Measurements from ENCODE around the gene RAB6B. TPM values are rescaled to one million over a fixed set of nuclear protein-coding genes. Genes with fewer than 3 reads are reported as not detected.

Gene RAB6B
- total and polyA plus RNA-seq, 2 experiments from 2014 or later = 2.6 to 9.1 TPM

DNA sequence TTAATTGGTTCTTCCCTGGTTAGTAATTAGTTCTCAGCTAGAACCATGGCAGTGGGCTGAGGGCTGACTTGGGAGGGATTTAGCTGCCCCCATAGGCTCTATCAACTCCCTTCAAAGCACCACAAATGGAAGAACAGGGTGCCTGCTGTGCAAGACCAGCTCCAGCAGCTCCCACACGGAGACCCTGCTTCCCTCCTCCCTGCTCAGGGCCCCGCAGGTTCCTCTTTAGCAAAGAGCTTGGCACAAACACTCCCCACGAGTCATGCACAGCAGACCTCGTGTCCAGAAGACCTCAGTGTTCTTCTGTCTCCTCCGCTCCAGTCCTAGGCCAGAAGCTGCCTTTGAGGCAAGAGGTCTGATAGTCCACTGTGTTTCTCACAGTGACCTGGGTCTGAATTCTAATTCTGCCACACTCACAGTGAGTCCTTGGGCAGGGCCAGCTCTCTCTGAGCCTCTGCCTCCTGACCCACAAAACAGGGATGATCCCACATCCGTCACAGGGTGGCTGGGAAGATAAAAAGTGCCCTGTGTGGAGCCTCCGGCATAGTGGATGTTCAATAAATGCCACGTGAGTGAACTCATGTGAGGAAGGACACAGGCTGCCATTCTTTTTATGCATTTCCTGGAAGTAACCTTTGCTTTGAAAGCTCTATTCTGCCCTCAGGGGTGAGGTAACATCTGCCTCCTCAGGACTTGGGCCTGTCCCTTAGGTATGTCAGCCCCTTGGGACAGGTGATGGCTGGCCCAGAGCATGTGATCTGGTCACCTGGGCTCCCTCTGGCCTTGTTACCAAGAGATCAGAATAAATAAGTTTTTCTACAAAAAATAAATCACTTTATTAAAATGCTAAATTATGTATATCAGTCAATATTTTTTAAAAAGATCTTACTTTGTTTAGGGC, 7.6 kb downstream of the RAB6B start:
- Histone ChIP-seq H3K9me2 (replicated peaks; ENCODE audit: insufficient read depth) (no peaks in the 10 kb centered on the region), H3K27ac (no peak overlapping the region), H3K4me3 (no peak overlapping the region), H3K79me2 (no peaks in the 10 kb centered on the region), H3K36me3 (replicated peaks; ENCODE audit: insufficient read depth, low read depth) (no peaks in the 10 kb centered on the region), H3K9me3 (ENCODE audit: low read depth) (no peaks in the 10 kb centered on the region), H2AFZ (no peak overlapping the region), H4K20me1 (ENCODE audit: insufficient read depth, poor library complexity, severe bottlenecking) (no peaks in the 10 kb centered on the region), H3K27me3 (no peaks in the 10 kb centered on the region), H3K4me1 (ENCODE audit: insufficient read depth) (no peaks in the 10 kb centered on the region), H3K4me2 (no peak overlapping the region)
- 56% methylated on average over 8 of the region's 8 CpGs for WGBS (ENCODE audit: low lambda C conversion rate, missing lambda C conversion rate)
- DNase-seq (ENCODE audit: low spot score) = no peak
- no peak for TF ChIP-seq EZH2 (IDR thresholded peaks at IDR 0.05; ENCODE audit: borderline replicate concordance)
- no peak for TF ChIP-seq EZH2phosphoT487 (IDR thresholded peaks at IDR 0.05; ENCODE audit: low read depth, severe bottlenecking, unreplicated experiment)
- TF ChIP-seq, protein P1, sequence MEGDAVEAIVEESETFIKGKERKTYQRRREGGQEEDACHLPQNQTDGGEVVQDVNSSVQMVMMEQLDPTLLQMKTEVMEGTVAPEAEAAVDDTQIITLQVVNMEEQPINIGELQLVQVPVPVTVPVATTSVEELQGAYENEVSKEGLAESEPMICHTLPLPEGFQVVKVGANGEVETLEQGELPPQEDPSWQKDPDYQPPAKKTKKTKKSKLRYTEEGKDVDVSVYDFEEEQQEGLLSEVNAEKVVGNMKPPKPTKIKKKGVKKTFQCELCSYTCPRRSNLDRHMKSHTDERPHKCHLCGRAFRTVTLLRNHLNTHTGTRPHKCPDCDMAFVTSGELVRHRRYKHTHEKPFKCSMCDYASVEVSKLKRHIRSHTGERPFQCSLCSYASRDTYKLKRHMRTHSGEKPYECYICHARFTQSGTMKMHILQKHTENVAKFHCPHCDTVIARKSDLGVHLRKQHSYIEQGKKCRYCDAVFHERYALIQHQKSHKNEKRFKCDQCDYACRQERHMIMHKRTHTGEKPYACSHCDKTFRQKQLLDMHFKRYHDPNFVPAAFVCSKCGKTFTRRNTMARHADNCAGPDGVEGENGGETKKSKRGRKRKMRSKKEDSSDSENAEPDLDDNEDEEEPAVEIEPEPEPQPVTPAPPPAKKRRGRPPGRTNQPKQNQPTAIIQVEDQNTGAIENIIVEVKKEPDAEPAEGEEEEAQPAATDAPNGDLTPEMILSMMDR (IDR thresholded peaks at IDR 0.05; ENCODE audit: poor library complexity) = no peak

DNA sequence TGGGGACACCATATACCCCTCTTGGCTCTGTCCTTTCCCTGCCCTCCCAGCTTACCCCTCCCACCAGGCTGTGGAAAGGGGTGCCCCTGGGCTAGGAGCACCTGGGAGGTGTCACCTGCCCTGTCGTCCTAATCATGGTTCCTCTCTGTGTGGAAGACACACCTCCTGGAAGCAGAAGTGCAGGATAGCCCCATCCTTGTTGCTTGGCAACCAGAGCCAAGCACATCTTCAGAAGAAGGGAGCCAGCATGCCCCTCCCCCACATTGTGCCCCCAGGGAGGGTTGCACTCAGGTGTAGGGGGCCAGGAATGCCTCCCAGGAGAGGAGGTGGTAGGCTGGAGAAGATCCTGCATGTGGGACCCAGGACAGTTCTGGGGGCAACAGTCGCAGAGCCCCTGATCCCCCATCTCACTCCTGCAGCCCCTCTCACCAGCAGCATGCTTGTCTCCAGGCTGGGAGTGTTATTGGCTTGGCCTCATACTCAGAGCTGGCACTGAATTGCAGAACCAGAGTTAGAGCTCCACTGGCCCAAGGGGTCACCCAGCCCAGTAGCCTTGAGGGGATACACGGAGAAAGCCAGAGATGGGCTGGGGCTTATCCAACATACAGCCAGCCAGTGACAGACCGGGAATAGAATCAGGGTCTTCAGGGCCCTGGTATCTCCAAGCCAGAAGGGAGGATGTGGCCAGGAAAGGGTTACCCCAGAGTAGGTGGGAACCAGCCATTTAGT, 8.4 kb downstream of the RAB6B start:
- Histone ChIP-seq H3K27ac (no peak overlapping the region), H3K4me2 (no peak overlapping the region), H3K27me3 (no peaks in the 10 kb centered on the region), H3K4me1 (ENCODE audit: insufficient read depth) (no peaks in the 10 kb centered on the region), H2AFZ (no peak overlapping the region), H3K4me3 (no peak overlapping the region), H4K20me1 (ENCODE audit: insufficient read depth, poor library complexity, severe bottlenecking) (no peaks in the 10 kb centered on the region), H3K79me2 (no peaks in the 10 kb centered on the region), H3K36me3 (replicated peaks; ENCODE audit: insufficient read depth, low read depth) (no peaks in the 10 kb centered on the region), H3K9me3 (ENCODE audit: low read depth) (no peaks in the 10 kb centered on the region), H3K9me2 (replicated peaks; ENCODE audit: insufficient read depth) (no peaks in the 10 kb centered on the region)
- DNase-seq (ENCODE audit: low spot score) = no peak
- WGBS (ENCODE audit: low lambda C conversion rate, missing lambda C conversion rate) = 78% methylated on average over 4 of the region's 4 CpGs
- no peak for TF ChIP-seq EZH2 (IDR thresholded peaks at IDR 0.05; ENCODE audit: borderline replicate concordance)
- TF ChIP-seq, protein P1 (IDR thresholded peaks at IDR 0.05; ENCODE audit: poor library complexity) = no peak
- TF ChIP-seq EZH2phosphoT487 (IDR thresholded peaks at IDR 0.05; ENCODE audit: low read depth, severe bottlenecking, unreplicated experiment) = no peak

DNA sequence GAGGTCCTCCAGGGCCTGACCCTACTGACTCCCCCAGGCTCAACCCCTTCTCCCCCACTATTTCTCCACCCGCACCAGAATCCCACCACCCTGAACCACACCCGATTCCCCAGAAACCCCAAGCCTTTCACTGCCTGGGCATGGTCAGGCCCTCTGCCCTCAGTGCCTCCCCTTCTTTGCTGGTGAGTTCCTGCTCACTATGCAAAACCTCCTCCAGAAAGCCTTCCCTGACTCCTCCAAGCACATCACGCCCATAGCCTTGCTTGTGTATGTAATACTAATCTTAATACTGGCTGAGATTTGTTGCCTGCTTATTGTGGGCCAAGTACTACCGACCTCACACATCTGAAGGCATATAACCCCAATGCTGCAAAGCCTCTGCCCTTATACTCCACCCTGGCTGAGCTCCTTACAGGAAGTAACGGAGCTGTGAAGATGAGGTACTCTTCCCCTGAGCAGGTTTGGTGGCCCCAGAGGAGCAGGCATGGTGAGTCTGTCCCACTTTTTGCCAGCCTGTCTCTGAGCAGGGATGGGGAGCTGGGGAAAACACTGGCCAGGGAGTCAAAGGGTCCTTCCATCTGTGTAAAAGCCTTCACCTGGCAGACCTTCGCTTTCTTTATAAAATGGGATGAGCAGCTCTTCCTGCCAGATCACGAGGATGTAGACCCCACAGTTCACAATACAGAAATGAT, 9.5 kb downstream of the RAB6B start:
- H3K27ac ChIP-seq = no peak overlapping the region
- 89% methylated on average over 7 of the region's 7 CpGs for WGBS (ENCODE audit: low lambda C conversion rate, missing lambda C conversion rate)
- no peaks in the 10 kb centered on the region for H3K79me2 ChIP-seq
- H3K36me3 ChIP-seq (replicated peaks; ENCODE audit: insufficient read depth, low read depth) = no peaks in the 10 kb centered on the region
- no peak overlapping the region for H3K4me2 ChIP-seq
- no peak overlapping the region for H3K4me3 ChIP-seq
- H3K9me2 ChIP-seq (replicated peaks; ENCODE audit: insufficient read depth) = no peaks in the 10 kb centered on the region
- H2AFZ ChIP-seq = no peak overlapping the region
- H3K4me1 ChIP-seq (ENCODE audit: insufficient read depth) = no peaks in the 10 kb centered on the region
- H3K9me3 ChIP-seq (ENCODE audit: low read depth) = no peaks in the 10 kb centered on the region
- no peaks in the 10 kb centered on the region for H3K27me3 ChIP-seq
- TF ChIP-seq EZH2 (IDR thresholded peaks at IDR 0.05; ENCODE audit: borderline replicate concordance) (no peak), EZH2phosphoT487 (IDR thresholded peaks at IDR 0.05; ENCODE audit: low read depth, severe bottlenecking, unreplicated experiment) (no peak)
- TF ChIP-seq, protein P1 (IDR thresholded peaks at IDR 0.05; ENCODE audit: poor library complexity) = no peak
- DNase-seq (ENCODE audit: low spot score) = no peak
- H4K20me1 ChIP-seq (ENCODE audit: insufficient read depth, poor library complexity, severe bottlenecking) = no peaks in the 10 kb centered on the region
